AG08395 (cell line): ENCODE data around the gene RAPGEF1.
"Not testable (repeated sequence)": the region's sequence is repeated elsewhere in the genome, so short reads cannot be mapped to it uniquely, and the experiment has no call there.

Source experiments
- DNase-seq: peaks from one replicate; pipeline ENCODE4 v3.0.0; 2012; ENCODE audit warnings: mixed read lengths, low spot score

Gene RAPGEF1

GRCh38 chr9:131559421-131560000, 180.4 kb downstream of the RAPGEF1 start:
- DNase-seq = no peak

DNA sequence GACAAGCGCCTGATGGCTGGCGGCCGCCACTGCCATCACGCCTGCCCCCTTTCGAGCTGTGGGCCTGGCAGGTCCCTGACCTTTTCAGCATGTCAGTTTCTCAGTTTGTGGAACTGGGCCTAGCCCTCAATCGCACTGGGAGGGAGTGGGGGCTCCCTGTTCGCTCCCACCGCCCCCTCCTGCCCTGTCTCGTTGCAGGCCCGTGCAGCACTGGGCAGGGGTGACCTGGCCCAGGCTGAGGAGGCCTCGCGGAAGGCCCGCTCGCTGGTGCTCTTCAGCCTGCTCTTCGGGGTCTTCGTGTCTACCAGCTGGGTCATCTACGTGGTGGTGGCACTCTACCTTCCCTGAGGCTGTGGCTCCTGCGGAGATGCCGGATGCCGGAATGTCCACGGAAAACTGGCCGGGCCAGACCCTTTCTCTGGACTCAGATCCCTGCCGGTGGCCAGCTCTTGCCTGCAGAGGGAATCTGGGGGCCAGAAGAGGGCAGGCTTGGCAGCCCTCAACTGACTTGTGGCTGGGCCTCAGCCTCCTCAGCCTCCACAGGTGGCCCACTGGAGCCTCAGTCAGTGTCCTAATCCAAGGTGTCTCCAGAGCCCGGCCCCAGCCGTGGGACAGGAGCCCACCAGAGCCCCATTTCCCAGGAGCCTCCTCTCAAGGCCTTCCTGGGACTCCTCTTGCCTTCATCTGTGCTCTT, 181.9 kb downstream of the RAPGEF1 start:
- DNase-seq = no peak

GRCh38 chr9:131555841-131556673, 183.8 kb downstream of the RAPGEF1 start:
- DNase-seq = no peak

- no peak for DNase-seq
These were observed 185.0 kb downstream of the RAPGEF1 start for GRCh38 chr9:131554843-131555351.

DNA sequence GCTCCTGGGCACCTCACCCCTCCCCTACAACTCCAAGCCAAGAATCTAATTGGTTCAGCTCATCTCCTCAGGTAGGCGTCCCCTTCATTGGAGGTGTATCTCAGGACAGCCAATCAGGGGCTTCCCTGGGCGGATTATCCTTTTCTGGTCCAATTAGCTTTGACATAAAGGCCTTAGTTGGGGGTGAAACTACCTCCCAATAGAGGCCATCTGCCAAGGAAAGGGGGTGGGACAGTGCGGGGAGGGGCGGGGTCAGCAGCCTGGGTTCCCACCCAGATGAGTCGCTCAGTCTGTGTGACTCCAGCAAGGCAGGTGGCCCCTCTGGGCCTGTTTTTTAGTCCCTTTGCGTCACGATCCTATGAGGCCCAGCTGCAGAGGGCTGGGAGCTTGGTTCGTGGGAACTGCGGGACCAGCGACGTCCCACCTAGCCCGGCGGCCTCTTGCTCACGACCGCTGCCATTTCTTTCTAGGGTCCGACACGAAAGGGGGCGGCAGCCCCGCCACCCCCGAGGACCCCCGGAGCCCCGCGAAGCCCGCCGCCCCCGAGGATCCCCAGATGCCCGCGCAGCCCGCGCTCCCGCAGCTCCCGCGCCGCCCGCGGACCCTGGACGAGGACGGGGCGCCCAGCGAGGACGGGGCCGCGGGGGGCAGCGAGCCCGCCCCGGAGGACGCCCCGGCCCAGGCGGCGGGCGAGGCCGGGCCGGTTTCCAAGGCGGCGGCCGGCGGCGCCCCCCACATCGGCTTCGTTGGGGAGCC, 185.6 kb downstream of the RAPGEF1 start:
- DNase-seq = no peak

DNA sequence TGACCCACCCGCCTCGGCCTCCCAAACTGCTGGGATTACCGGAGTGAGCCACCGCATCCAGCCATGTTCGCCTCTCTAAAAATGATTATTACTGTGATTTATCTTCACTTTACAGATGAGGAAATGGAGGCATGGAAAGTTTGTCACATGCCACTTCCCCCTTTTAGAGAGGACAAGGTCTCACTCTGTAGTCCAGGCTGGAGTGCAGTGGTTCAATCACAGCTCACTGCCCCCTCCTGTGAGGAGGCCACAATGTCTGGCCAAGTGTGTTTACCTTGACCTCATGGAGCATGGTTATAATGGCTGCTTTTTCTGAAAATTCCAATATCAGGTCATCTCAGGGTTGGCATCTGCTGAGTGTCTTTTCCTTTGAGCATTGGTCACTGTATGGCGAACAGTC, 187.8 kb downstream of the RAPGEF1 start:
- DNase-seq = no peak

DNA sequence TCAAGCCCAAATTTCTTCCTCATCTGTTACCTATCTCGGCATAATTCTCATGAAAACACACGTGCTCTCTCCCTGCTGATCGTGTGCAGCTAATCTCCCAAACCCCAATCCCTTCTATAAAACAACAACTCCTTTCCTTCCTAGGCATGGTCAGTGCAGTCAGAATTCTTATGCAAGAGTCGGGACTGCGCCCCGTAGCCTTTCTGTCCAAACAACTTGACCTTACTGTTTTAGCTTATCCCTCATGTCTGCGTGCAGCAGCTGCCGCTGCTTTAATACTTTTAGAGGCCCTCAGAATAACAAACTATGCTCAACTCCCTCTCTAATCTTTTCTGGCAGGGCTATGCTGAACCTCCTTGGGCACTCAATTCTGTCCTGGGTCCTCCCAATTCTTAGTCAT, 189.4 kb downstream of the RAPGEF1 start:
- DNase-seq = not testable (repeated sequence)

- DNase-seq = not testable (repeated sequence)
These were observed 190.7 kb downstream of the RAPGEF1 start for GRCh38 chr9:131549186-131549585.

DNA sequence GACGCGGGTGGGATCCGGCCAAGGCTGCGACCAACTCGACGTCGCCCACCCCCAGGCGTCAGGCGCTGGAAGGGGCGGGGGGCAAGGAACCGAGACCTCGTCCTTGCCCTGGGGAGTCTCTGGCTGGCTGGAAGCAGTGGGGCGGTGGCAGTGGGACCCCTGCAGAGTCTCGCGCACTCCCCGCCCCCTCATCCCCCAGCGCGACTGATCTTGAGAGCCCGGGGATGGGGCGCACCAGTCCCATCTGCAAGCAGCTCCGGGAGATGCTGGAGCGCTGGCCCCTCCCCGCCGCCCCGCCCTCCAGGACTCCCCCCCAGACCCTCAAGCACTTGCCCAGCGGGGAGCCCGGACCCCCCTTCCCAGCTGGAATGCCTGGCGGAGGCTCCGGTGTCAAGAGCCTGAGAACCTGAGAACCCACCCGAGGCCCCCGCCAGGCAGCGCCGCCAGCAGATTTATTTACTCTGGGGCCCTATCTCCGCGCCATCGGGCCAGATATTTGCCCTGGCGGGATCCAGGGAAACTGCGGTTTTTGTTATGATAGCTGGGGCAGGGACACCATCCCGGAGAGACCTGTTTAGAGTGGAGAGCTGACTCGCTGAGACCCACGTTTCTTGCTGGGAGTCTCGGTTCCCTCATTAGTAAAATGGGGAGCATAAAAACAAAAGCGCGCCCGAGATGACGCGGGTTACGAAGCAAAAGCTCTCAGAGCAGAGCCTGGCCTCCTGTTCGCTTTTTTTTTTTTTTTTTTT, 193.4 kb downstream of the RAPGEF1 start:
- DNase-seq = peak; percentile 53

DNA sequence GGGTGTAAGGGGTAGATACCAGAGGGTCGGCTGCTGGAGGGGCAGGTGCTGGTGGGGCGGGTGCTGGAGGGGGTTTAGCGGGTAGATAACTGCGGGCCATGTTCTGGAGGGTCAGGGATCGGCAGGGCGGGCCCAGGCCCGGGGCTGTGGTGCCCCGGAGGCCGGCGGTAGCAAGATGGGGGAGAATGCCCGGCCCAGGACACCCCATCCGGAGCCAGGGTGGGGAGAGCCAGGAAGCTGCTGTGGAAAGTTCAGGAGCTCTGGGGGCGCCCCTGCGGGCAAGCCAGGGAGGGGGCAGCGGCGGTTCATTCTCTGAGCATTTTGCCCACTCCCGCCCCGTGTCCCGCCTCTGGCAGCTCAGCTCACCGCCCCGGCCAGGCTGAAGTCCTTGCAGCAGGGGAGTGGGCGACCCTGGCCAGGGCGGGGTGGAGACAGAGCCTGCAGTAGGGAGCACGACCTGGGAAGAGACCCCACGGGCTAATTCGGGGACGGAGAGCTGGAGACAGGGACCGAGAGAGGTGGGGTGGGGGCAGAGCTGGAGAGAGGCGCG, 194.0 kb downstream of the RAPGEF1 start:
- no peak for DNase-seq

- DNase-seq = no peak
These were observed 194.7 kb downstream of the RAPGEF1 start, which contains the start of gene PRRT1B for GRCh38 chr9:131545003-131545785. Gene PRRT1B (plus strand): TSS chr9:131545523. CDS start chr9:131545616, 93 bp downstream.

GRCh38 chr9:131543141-131543540, 196.7 kb downstream of the RAPGEF1 start:
- DNase-seq = no peak

DNA sequence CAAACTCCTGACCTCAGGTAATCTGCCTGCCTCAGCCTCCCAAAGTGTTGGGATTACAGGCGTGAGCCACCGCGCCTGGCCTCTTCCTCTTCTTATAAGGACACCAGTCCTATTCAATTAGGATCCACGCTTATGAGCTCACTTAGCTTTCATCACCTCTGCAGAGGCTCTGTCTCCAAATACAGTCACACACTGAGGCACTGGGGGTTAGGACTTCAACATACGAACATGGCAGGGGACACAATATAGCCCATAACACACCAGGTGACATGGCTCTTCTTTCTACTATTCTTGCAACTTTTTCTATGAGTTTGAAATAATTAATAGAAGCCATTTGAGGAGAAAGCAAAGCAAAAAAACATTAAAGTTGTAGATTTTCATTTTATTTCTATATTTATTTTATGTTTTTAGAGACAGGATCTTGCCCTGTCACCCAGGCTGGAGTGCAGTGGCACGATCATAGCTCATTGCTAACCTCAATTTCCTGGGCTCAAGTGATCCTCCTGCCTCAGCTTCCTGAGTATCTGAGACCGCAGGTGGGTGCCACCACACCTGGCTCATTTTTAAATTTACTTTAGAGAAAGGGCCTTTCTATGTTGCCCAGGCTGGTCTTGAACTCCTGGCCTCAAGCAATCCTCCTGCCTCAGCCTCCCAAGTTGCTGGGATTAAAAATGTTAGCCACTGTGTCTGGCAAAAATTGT, 200.5 kb downstream of the RAPGEF1 start:
- DNase-seq = no peak

DNA sequence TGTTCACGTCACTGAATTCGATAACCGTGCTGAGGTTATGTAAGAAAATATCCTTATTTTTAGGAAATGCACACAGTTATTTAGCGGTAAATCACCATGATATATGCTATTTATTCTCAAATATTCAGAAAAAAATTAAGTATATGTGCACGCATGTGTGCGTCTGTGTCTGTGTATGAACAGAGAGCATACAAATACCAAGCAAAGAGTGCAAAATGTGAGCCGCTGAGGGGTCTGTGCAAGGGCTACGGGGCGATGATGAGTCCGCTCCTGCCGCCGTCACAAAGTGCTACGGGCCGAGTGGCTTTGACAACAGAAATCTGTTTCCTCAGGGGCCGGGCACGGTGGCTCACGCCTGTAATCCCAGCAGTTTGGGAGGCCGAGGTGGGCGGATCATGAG, 201.9 kb downstream of the RAPGEF1 start:
- DNase-seq = no peak

DNA sequence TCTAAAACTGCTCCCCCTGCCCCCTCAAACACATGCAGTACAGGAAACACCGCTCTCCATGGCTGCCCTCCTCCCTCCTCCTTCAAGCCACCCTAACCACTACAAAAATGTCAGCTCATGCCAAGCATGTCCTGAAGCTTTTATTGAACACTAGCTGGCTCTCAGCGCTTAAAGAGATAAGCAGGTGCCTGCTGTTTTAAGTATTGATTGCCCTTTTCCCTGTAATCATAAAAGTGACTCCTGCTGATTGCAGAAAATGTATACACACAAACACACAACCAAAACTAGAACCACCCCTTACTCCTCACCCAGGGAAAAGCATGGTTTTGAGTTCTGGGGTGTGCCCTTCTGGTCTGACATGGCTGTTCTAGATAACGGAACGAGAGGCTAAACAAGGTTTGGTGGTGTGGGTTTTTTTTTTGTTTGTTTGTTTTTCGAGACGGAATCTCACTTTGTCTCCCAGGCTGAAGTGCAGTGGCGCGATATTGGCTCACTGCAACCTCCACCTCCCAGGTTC, 205.1 kb downstream of the RAPGEF1 start:
- DNase-seq = no peak

DNA sequence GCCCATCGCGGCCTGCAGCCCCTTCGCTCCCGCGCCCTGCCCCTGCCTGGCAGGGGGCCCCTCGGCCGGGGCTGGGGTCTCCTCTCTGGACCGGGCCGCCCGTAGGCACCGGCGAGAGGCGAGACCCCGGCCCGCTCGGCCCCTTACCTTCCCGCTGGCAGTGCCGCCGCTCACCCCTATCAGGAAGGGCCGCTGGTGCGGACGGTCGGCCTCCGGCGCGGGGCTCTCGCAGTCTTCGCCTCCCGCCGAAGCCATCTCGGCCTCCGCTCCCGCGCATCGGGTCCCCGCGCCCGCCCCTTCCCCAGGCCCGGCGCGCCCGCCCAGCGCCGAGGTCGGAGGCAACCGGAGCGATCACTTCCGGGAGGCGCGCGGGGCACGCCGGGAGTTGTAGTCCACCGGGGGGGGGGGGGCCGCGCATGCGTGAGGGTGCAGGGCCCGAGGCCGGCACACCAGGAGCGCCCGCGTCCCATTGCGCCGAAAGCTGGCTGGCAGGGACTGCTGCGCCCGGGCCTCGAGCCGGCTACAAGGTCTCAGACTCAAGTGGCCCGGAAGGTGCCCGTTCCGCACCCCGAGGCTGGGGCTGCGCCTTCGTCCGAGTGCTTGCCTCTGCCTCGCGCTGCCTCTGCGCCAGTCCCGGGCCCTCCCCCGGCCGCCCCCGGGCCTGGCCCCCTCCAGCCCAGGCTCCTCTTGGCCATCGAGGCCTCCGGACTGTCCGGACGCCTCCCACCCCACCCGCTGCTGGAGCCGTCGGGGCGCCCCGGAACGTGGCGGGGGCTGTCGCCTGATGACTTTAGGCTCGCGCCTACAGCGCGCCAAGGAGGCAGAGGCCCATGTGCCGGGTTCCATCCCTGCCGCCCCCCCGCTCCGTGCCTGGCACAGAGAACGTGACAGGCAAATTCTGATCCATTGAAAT, 208.7 kb downstream of the RAPGEF1 start, which contains the start of gene UCK1:
TSS of gene UCK1 (minus strand) at position 344 of the 913 bp plus-strand sequence. CDS start at position 255, 89 bp downstream.
- DNase-seq = peak; percentile 100

DNA sequence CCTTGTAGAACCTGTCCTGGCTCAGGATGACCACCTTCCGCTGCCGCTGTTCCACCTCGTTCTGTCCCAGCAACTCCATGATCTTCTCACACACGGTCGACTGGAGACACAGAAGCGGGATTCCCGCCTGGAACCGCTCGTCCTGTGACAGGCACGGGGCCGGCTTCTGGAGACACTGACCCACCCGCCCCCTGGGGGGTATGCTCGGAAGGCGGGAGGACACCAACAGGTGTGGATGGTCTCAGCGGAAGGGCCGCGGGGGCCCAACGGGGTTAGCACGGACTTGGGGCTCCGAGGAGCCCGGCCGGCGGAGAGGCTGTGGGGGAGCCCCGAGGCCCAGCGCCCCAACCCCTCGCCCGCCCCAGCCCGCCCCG, 209.3 kb downstream of the RAPGEF1 start:
- DNase-seq = peak; percentile 57
